ENCODE measurements around the gene CDC23.

GRCh38 chr5:138229387-138229786, 16.3 kb upstream of the CDC23 start:
- no peak for TF ChIP-seq CTCF (IDR thresholded peaks at IDR 0.05; ENCODE audit: insufficient read depth, low read depth, low read length)
- no peak for TF ChIP-seq EZH2 (IDR thresholded peaks at IDR 0.05; ENCODE audit: insufficient read depth, low read length)

All from astrocyte (in vitro differentiated cells and primary cell).